Mesothelial cell of epicardium (in vitro differentiated cells): ENCODE results near the gene PDGFD. TPM values are rescaled to one million over a fixed set of nuclear protein-coding genes. Genes with fewer than 3 reads are reported as not detected.

Source experiments
- DNase-seq, 2 experiments: peaks; one replicate each; pipeline ENCODE4 v3.0.0; 2021; ENCODE audit warnings: low spot score in 2 of 2; ENCODE audit not compliant: unreplicated experiment in 2 of 2
- H3K27ac Mint-ChIP-seq: 2 replicates; pipeline ENCODE4 v1.8.0; 2021; ENCODE audit warnings: mixed read lengths
- H3K27me3 Mint-ChIP-seq: 2 replicates; pipeline ENCODE4 v1.8.0; 2021; ENCODE audit warnings: low read depth, mixed read lengths
- H3K36me3 Mint-ChIP-seq: 2 replicates; pipeline ENCODE4 v1.8.0; 2021; ENCODE audit warnings: mixed read lengths
- H3K4me1 Mint-ChIP-seq: 2 replicates; pipeline ENCODE4 v1.8.0; 2021; ENCODE audit warnings: mixed read lengths
- H3K4me3 Mint-ChIP-seq: 2 replicates; pipeline ENCODE4 v1.8.0; 2021; ENCODE audit warnings: mild to moderate bottlenecking, moderate library complexity, mixed read lengths
- H3K9me3 Mint-ChIP-seq: 2 replicates; pipeline ENCODE4 v1.8.0; 2021; ENCODE audit warnings: mixed read lengths
- CTCF ChIP-seq: fragments of 200-600 bp; sonication (generic); IDR thresholded peaks from one replicate; pipeline ENCODE4 v1.5.0; 2021; ENCODE audit warnings: antibody characterized with exemption; ENCODE audit not compliant: unreplicated experiment
- total RNA-seq: library from RNA; stranded (reverse); gene quantifications from 3 replicates; pipeline ENCODE4 v1.2.1, GENCODE V29; 2021

PDGFD gene
- total RNA-seq, 1 donor from 2014 or later, result 29.1 TPM

- H3K27me3 Mint-ChIP-seq, result no peaks in the 10 kb centered on the region
- no peak overlapping the region for H3K27ac Mint-ChIP-seq
- H3K4me1 Mint-ChIP-seq, result no peaks in the 10 kb centered on the region
- TF ChIP-seq CTCF, result no peak
- peaks cover 6% of the 10 kb centered on the region for H3K9me3 Mint-ChIP-seq
- H3K36me3 Mint-ChIP-seq, result no peaks in the 10 kb centered on the region
- H3K4me3 Mint-ChIP-seq, result no peak overlapping the region
- no peak for DNase-seq
Observed at GRCh38 chr11:103878646-103879045, 285.3 kb downstream of the PDGFD start.

- peaks cover 6% of the 10 kb centered on the region for H3K9me3 Mint-ChIP-seq
- no peak for DNase-seq
- no peak overlapping the region for H3K27ac Mint-ChIP-seq
- no peak overlapping the region for H3K4me3 Mint-ChIP-seq
- no peak for TF ChIP-seq CTCF
- H3K27me3 Mint-ChIP-seq, result no peaks in the 10 kb centered on the region
- H3K36me3 Mint-ChIP-seq, result no peaks in the 10 kb centered on the region
- no peaks in the 10 kb centered on the region for H3K4me1 Mint-ChIP-seq
Observed at GRCh38 chr11:103877221-103877620, 286.7 kb downstream of the PDGFD start.

DNA sequence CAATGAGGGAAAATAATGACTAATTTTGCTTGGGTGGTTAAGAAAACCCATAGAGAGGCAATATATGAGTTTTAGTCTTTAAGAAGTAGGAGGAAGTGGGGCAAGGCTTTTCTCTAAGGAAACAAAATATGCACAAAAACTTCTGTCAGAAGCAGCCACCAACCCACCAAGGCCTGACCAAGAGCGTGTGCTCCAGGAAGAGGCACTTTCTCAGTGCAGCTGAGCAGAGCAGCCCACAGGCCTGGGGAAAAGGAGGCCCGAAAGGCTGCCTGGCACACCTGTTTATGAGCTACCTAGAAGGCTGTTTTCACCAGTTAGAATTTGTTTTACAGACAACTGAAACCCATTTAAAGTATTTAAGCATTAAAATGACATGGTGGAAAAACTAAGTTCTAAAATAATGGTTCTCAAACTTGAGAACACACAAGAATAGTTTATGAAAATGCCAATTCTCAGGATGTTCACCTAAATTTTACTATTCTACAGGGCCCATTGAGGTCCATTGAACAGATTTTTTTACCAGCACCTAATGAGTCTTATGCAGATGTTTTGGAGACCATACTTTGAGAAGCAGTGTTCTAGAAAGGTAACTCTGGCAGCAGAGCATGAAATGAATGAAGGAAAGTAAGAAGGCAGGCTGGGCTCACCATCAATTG, 288.0 kb downstream of the PDGFD start:
- H3K27me3 Mint-ChIP-seq, result no peaks in the 10 kb centered on the region
- H3K9me3 Mint-ChIP-seq, result peaks cover 6% of the 10 kb centered on the region
- no peak overlapping the region for H3K27ac Mint-ChIP-seq
- H3K4me1 Mint-ChIP-seq, result no peaks in the 10 kb centered on the region
- no peak overlapping the region for H3K4me3 Mint-ChIP-seq
- no peaks in the 10 kb centered on the region for H3K36me3 Mint-ChIP-seq
- TF ChIP-seq CTCF, result no peak
- no peak for DNase-seq

DNA sequence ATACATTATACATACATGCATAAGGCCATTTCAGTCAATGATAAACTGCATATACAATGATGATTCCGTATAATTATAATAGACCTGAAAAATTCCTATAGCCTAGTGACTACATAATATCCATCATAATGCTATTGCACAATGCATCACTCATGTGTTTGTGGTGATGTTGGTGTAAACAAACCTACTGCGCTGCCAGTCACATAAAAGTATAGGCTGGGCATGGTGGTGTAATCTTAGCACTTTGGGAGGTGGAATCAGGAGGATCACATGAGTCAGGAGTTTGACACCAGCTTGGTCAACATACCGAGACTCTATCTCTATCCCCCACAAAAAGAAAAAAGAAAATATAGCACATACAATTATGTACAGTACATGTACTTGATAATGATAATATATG, 291.2 kb downstream of the PDGFD start:
- no peaks in the 10 kb centered on the region for H3K9me3 Mint-ChIP-seq
- no peaks in the 10 kb centered on the region for H3K36me3 Mint-ChIP-seq
- H3K27me3 Mint-ChIP-seq, result no peaks in the 10 kb centered on the region
- H3K27ac Mint-ChIP-seq, result no peak overlapping the region
- no peak overlapping the region for H3K4me3 Mint-ChIP-seq
- TF ChIP-seq CTCF, result no peak
- DNase-seq, result no peak
- H3K4me1 Mint-ChIP-seq, result peaks cover 2% of the 10 kb centered on the region

GRCh38 chr11:103871923-103872551, 291.9 kb downstream of the PDGFD start:
- Mint-ChIP-seq H3K4me1 (peaks cover 2% of the 10 kb centered on the region), H3K4me3 (no peak overlapping the region), H3K9me3 (no peaks in the 10 kb centered on the region), H3K27ac (no peak overlapping the region), H3K27me3 (no peaks in the 10 kb centered on the region), H3K36me3 (no peaks in the 10 kb centered on the region)
- no peak for TF ChIP-seq CTCF
- no peak for DNase-seq
